ENCODE measurements around the gene ADAMTS2. TPM values are rescaled to one million over a fixed set of nuclear protein-coding genes. Genes with fewer than 3 reads are reported as not detected.

The ADAMTS2 gene
- polyA plus RNA-seq, 1 experiment, result 129 TPM

- no peak for DNase-seq (ENCODE audit: low read depth)
- CTCF ChIA-PET, result no interaction called here
- POLR2A ChIA-PET, result no interaction called here
- Histone ChIP-seq H3K27me3 (ENCODE audit: control insufficient read depth, insufficient read depth, low read length) (no peaks in the 10 kb centered on the region), H3K4me3 (ENCODE audit: low read depth, low read length) (no peak overlapping the region), H3K36me3 (ENCODE audit: control insufficient read depth, insufficient read depth, low read length) (no peaks in the 10 kb centered on the region)
- TF ChIP-seq CTCF (IDR thresholded peaks at IDR 0.05; ENCODE audit: insufficient read depth, low read depth, low read length), result no peak
These were observed 37.2 kb upstream of the ADAMTS2 start for GRCh38 chr5:179382486-179382885.

DNA sequence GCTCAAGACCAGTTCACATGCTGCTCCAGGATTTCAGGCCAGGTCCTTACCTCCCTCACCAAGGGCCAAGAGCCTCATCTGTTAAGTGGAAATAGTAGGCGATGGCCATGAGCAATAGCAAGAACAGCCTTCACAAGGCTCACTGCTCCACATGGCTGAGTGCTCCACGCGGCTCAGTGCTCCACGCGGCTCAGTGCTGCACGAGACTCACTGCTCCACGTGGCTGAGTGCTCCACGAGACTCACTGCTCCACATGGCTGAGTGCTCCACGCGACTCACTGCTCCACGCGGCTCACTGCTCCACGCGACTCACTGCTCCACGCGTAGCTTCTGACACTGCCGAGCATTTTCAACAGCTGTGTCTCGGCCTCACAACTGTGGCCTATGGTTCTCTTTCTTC lies 36.4 kb upstream of the ADAMTS2 start:
- DNase-seq (ENCODE audit: low read depth), result no peak
- CTCF ChIA-PET, result no interaction called here

DNA sequence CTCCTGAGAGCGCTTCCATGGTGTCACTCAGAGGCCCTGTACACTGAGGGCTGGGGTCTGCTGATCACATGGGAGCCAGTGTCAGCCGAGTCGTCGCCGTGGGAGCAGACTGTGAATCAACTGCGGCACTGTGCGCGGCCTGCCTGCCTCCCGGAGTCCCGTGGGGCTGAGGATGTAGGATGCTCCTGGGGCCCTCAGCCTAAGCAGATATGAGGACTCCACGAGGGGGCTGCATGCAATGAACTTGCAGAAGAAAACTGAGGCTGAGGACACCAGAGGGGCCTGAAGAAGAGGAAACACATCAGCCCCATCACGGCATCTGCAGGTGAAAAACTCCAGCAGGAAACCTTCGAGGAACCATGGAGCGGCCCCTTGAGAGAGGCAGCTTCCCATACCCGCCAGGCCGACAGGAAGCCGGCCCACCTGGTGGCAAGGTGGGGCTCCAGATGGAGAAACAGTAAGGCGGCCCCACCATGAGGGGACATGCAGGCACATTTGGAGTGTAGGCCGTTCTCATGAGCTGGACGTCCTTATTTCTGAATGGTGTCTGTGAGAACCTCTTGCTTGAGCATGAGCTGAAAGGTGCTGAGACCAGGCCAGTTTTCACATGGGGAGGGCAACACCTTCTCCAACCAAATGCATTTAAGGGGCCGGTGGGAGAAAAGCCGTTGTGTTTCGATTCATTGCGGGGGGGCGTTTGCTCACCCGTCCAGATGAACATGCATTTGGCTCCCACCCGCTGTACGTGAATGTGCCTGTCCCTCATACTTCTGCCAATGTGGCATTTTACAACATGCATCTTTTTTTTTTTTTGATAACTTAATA lies 35.2 kb upstream of the ADAMTS2 start:
- no peak for TF ChIP-seq CTCF (IDR thresholded peaks at IDR 0.05; ENCODE audit: insufficient read depth, low read depth, low read length)
- Histone ChIP-seq H3K27me3 (ENCODE audit: control insufficient read depth, insufficient read depth, low read length) (no peaks in the 10 kb centered on the region), H3K36me3 (ENCODE audit: control insufficient read depth, insufficient read depth, low read length) (no peaks in the 10 kb centered on the region), H3K4me3 (ENCODE audit: low read depth, low read length) (no peak overlapping the region)
- ChIA-PET POLR2A (no interaction called here), CTCF (interaction anchor here (1.4 kb wide), 1 partner anchor 113 kb away, joined by 4 read pairs; no protein-coding TSS in a partner anchor)
- DNase-seq (ENCODE audit: low read depth), result no peak

More for the DNA sequence above, 36.4 kb upstream of the ADAMTS2 start:
- POLR2A ChIA-PET, result no interaction called here
- Histone ChIP-seq H3K36me3 (ENCODE audit: control insufficient read depth, insufficient read depth, low read length) (no peaks in the 10 kb centered on the region), H3K27me3 (ENCODE audit: control insufficient read depth, insufficient read depth, low read length) (no peaks in the 10 kb centered on the region), H3K4me3 (ENCODE audit: low read depth, low read length) (no peak overlapping the region)
- TF ChIP-seq CTCF (IDR thresholded peaks at IDR 0.05; ENCODE audit: insufficient read depth, low read depth, low read length), result no peak

GRCh38 chr5:179379321-179379890 lies 34.1 kb upstream of the ADAMTS2 start:
- no peak overlapping the region for H3K4me3 ChIP-seq (ENCODE audit: low read depth, low read length)
- no peaks in the 10 kb centered on the region for H3K36me3 ChIP-seq (ENCODE audit: control insufficient read depth, insufficient read depth, low read length)
- ChIA-PET POLR2A (no interaction called here), CTCF (interaction anchor here (1.3 to 1.4 kb wide), 3 partner anchors 15 to 114 kb away, joined by 3 to 4 read pairs (median 4); no protein-coding TSS in a partner anchor)
- DNase-seq (ENCODE audit: low read depth), result no peak
- TF ChIP-seq CTCF (IDR thresholded peaks at IDR 0.05; ENCODE audit: insufficient read depth, low read depth, low read length), result no peak
- H3K27me3 ChIP-seq (ENCODE audit: control insufficient read depth, insufficient read depth, low read length), result no peaks in the 10 kb centered on the region

- no peak overlapping the region for H3K4me3 ChIP-seq (ENCODE audit: low read depth, low read length)
- DNase-seq (ENCODE audit: low read depth), result peak; percentile 53
- H3K27me3 ChIP-seq (ENCODE audit: control insufficient read depth, insufficient read depth, low read length), result no peaks in the 10 kb centered on the region
- ChIA-PET CTCF (interaction anchor here (1.0 to 1.4 kb wide), 4 partner anchors 16 to 115 kb away, joined by 3 to 4 read pairs (median 4); no protein-coding TSS in a partner anchor), POLR2A (no interaction called here)
- TF ChIP-seq CTCF (IDR thresholded peaks at IDR 0.05; ENCODE audit: insufficient read depth, low read depth, low read length), result no peak
- H3K36me3 ChIP-seq (ENCODE audit: control insufficient read depth, insufficient read depth, low read length), result no peaks in the 10 kb centered on the region
These were observed 33.4 kb upstream of the ADAMTS2 start for GRCh38 chr5:179378441-179379271.
